Epithelial cell of proximal tubule (primary cell): ENCODE data around the gene MYH9. TPM values are rescaled to one million over a fixed set of nuclear protein-coding genes. Genes with fewer than 3 reads are reported as not detected.
"Not testable (repeated sequence)": the region's sequence is repeated elsewhere in the genome, so short reads cannot be mapped to it uniquely, and the experiment has no call there.

ENCODE experiments used
- DNase-seq: peaks from one replicate; pipeline ENCODE4 v3.0.0-alpha.2; 2011; ENCODE audit warnings: low read depth
- H3K4me3 ChIP-seq: 2 replicates; pipeline ENCODE4 v1.5.1; 2011; ENCODE audit warnings: low read depth, mild to moderate bottlenecking, low read length
- CTCF ChIP-seq: conservative IDR thresholded peaks from 2 replicates; pipeline ENCODE4 v1.5.1; 2012; ENCODE audit warnings: low read depth, mild to moderate bottlenecking, low read length
- total RNA-seq: library from RNA; depleted of rRNA; stranded (reverse); fragments of >200 nt; gene quantifications from 2 replicates; pipeline ENCODE4 v1.2.3, GENCODE V29; 2015

Gene MYH9
- total RNA-seq, 1 donor from 2014 or later = 896 TPM

GRCh38 chr22:36257948-36258670 is 129.7 kb downstream of the MYH9 start:
- no peak for DNase-seq
- H3K4me3 ChIP-seq = no peak overlapping the region
- no peak for TF ChIP-seq CTCF

GRCh38 chr22:36257308-36257707 is 130.5 kb downstream of the MYH9 start:
- no peak for DNase-seq
- H3K4me3 ChIP-seq = no peak overlapping the region
- TF ChIP-seq CTCF = no peak

- H3K4me3 ChIP-seq = no peak overlapping the region
- TF ChIP-seq CTCF = no peak
- no peak for DNase-seq
Observed at GRCh38 chr22:36256478-36256877, 131.3 kb downstream of the MYH9 start.

- H3K4me3 ChIP-seq, DNase-seq: not testable (repeated sequence)
Observed at GRCh38 chr22:36255572-36255971, 132.2 kb downstream of the MYH9 start.

DNA sequence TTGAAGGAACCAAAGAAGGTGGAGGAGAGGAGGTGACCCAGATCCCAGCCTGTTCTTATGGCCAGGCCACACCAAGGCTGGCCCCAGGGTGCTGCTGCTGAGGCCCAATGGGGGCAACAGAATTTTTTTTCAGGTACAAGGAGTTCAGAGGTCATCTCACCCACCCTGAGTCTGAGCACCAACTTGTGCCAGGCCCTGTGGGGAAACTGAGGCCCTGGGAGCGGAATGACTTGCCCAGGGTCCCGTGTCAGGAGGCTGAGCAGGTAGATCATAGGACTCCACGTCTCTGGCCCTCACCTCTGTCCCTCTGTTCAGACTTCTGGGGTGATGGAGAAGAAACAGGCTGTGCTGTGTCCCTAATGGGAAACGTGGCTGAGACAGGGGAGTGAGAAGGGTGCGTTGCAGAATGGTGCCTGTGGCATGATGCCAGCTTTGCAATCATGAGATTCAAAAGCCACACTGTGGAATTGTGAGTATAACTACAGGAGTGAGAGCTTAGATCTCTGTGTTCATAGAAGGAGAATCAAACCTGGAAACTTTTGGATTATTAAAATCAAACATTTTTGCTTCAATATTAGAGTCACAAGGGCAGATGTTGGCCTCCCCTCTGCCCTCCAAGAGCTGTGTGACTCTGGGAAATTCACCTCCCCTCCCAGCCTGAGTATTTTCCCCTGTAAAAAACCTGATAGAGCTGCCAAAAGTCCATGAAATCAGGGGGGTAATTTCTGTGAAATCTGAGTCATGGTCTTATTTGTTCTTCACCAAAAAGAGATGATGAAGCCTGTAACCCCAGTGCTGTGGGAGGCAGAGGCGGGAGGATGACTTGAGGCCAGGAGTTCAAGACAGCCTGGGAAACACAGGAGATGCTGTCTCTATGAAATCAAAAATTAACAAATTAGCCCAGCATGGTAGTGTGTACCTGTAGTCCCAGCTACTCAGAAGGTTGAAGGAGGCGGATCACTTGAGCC is 134.0 kb downstream of the MYH9 start:
- TF ChIP-seq CTCF = no peak
- no peak for DNase-seq
- peak overlapping the region; percentile 78 for H3K4me3 ChIP-seq

GRCh38 chr22:36252754-36253522 is 134.8 kb downstream of the MYH9 start, which contains the start of gene APOL1:
TSS of gene APOL1 (plus strand) at chr22:36253133. CDS start at chr22:36254956, 1,823 bp downstream.
- DNase-seq = no peak
- TF ChIP-seq CTCF = no peak

DNA sequence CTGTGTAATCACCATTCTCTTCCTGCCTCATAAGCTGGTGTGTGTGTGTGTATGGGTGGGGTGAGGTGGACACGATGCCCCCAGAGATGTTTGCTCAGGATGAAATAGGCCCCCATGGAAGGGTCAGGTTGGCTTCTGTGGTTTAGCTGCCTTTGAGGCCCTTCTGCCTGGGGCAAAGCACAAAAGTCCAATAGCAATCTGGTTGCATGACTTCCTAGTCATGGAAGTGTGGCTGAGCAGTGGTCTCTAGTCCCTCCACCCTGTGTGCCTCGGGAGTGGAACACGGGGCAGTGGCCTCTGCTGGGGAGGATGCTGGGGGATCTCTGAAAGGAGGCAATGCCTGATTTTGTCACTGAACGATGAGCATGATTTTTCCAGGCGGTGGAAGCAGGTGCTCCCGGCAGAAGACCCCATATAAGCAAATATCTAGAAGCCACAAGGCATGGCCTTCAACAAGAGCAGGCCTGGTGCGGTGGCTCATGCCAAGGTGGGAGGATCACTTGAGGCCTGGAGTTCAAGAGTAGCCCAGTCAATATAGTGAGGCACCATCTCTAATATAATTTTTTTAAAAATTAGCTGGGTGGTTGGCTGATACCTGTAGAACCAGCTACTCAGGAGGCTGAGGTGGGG is 135.7 kb downstream of the MYH9 start:
- not testable (repeated sequence) for H3K4me3 ChIP-seq, DNase-seq

More at GRCh38 chr22:36252754-36253522, 134.8 kb downstream of the MYH9 start, which contains the start of gene APOL1:
- H3K4me3 ChIP-seq = peak within 1 kb of the TSS; percentile 78

GRCh38 chr22:36250292-36250960 is 137.3 kb downstream of the MYH9 start:
- DNase-seq, H3K4me3 ChIP-seq: not testable (repeated sequence)
